Measurements from ENCODE around the gene SYNDIG1. TPM values are rescaled to one million over a fixed set of nuclear protein-coding genes. Genes with fewer than 3 reads are reported as not detected.

Gene SYNDIG1
- total RNA-seq, 2 donors from 2014 or later = 0.12 to 0.45 TPM

DNA sequence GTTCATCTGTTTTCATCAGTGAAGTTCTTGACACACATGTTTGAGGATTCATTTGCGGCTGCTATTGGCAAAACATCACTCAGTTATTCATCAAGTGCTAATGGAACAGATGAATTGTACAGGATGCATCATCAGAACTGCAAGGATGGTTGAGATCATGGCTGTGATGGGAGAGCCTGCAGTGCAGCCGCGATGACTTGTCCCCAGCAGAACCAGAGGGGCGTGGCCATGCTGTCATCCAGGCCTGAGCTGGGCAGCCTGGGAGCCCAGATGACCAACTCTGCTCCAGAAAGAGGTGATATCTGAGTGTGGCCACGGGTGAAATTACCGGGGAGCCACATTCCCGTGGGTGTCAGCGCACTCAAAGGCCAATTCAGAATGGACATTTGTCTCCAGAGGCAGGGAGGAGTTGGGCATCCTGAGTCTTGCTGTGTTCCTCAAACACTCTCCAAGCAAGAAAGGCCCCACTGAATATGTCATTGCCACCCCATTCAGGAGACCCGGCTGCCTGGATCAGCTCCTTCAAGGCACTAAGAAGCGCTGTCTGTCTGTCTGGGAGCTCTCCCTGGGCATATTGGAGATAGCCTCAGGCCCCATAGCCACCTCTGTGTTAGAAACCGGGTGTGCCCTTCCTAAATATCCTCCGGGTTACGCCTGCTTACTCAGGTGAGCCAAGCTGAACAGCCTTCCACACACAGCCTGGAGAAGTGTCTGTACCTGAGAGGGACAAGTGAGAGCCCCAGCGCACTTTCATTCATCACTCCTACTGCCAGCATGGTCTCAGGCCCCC is 66.7 kb downstream of the SYNDIG1 start:
- ATAC-seq = no peak
- intact Hi-C loops (cut with DNase I, micrococcal nuclease) = no loop called here
- DNase-seq = no peak

DNA sequence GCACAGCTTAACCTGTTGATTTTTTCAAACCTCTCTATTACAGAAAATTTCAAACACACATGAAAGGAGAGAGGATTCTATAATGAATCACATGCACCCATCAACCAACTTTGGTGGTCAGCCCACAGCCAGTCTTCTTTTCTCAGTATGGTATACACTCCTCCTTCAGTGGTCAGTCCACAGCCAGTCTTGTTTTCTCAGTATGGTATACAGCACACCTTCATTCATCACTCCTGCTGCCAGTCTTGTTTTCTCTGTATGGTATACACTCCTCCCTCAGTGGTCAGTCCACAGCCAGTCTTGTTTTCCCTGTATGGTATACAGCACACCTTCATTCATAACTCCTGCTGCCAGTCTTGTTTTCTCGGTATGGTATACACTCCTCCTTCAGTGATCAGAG is 67.8 kb downstream of the SYNDIG1 start:
- DNase-seq (no peak), ATAC-seq (no peak)
- intact Hi-C loops (cut with DNase I, micrococcal nuclease) = no loop called here

GRCh38 chr20:24542721-24543120 is 73.3 kb downstream of the SYNDIG1 start:
- DNase-seq (no peak), ATAC-seq (no peak)
- intact Hi-C loops (cut with DNase I, micrococcal nuclease) = no loop called here

DNA sequence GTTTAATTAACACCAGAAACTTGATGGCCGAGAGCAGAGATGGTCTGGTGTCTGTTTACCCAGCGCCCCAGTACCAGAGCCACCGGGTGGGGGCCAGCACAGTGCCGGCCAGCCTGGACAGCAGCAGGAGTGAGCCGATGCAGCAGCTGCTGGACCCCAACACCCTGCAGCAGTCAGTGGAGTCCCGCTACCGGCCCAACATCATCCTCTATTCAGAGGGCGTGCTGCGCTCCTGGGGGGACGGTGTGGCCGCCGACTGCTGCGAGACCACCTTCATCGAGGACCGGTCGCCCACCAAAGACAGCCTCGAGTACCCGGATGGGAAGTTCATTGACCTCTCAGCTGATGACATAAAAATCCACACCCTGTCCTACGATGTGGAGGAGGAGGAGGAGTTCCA is 73.7 kb downstream of the SYNDIG1 start:
- ATAC-seq (no peak), DNase-seq (no peak)
- intact Hi-C loops (cut with DNase I, micrococcal nuclease) = no loop called here

GRCh38 chr20:24543741-24544140 is 74.3 kb downstream of the SYNDIG1 start:
- intact Hi-C loops (cut with DNase I, micrococcal nuclease) = no loop called here
- DNase-seq = no peak
- ATAC-seq = no peak

DNA sequence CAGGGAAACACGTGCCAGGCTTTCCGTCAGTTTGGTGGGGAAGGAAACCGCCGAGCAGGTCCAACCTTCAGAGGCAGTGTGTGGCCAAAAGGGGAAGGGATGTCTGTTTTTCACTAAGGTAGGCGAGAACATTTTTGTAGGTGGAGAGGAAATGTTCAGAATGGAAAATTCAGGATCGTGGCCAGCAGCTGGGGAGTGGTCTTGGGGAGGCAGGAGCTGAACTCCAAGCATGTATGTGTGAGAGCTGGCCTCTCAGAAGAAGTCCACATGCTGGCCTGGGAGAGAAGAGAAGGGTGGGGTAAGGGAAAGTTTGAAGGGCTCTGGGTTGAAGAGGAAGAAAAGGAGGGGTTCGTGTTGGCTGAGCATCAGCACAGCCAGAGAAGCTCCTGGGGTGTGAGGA is 74.9 kb downstream of the SYNDIG1 start:
- no peak for ATAC-seq
- intact Hi-C loops (cut with DNase I, micrococcal nuclease) = no loop called here
- no peak for DNase-seq

- DNase-seq (no peak), ATAC-seq (no peak)
- intact Hi-C loops (cut with DNase I, micrococcal nuclease) = no loop called here
Measured at GRCh38 chr20:24545168-24545567, 75.7 kb downstream of the SYNDIG1 start.

- intact Hi-C loops (cut with DNase I, micrococcal nuclease) = no loop called here
- DNase-seq = no peak
- no peak for ATAC-seq
Measured at GRCh38 chr20:24546232-24546892, 76.9 kb downstream of the SYNDIG1 start.

DNA sequence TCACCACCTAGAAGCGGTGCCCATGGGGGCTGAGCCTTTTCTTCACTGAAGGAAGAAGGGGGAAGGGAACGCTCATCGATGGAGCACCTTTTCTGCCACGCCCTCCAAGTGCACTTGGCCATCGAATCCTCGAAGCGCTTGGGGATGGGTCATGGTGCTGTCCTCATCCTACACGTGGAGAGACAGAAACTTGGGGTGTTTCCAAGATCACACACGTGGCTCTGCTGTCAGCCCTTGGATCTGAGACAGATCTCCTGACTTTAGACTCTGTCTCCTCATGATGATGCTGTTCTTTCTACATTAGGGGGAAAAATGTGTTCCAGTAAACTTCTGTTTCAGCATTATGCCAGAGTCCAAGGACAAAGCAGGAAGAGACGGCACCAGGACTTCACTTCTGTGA is 78.5 kb downstream of the SYNDIG1 start:
- intact Hi-C loops (cut with DNase I, micrococcal nuclease) = no loop called here
- ATAC-seq = no peak

DNA sequence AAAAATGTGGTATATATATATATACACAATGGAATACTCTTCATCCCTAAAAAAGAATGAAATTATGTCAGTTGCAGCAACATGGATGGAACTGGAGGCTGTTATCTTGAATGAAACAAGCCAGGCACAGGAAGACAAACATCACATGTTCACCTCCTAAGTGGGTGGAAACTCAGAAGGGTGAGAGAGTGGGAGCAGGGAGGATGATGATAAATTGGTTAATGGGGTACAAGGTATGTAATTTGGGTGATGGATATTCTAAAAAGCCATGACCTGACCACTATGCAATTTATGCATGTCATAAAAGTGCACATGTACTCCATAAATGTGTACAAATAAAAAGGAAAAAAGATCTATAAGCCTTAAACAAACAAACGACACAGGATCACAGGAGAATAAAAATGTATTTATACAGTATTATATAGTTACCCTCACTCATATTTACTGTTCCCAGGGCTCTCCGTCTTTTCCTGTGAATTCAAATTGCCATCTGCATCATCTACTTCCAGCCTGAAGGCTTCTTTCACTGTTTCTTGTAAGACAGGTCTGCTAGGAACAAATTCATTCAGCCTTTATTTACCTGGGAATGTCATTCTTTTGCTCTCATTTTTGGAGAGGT is 89.8 kb downstream of the SYNDIG1 start:
- intact Hi-C loops (cut with DNase I, micrococcal nuclease) = no loop called here
- ATAC-seq (no peak), DNase-seq (no peak)

More for the DNA sequence above, 78.5 kb downstream of the SYNDIG1 start:
- DNase-seq = no peak

- ATAC-seq (no peak), DNase-seq (no peak)
- intact Hi-C loops (cut with DNase I, micrococcal nuclease) = no loop called here
Measured at GRCh38 chr20:24560571-24561491, 91.4 kb downstream of the SYNDIG1 start.

GRCh38 chr20:24565835-24566351 is 96.5 kb downstream of the SYNDIG1 start:
- ATAC-seq (no peak), DNase-seq (no peak)
- intact Hi-C loops (cut with DNase I, micrococcal nuclease) = no loop called here

DNA sequence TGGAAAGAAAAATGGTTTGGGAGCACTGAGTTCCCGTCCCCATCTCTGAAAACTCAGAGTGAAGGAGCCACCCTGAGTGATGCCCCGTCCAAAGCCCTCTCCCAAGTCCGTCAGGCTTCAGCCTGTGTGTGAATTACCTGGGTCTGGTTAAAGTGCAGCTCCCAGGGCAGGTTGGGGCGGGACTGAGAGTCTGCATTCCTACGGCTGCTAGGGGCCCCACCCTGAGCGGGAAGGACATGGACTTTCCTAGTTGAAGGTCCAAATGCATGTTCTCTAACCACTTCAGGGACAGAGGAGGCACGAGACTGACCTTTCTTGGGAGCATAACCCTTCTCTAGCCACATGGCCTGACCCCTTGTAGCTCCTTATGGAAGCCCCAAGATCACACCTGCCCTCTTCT is 97.2 kb downstream of the SYNDIG1 start:
- intact Hi-C loops (cut with DNase I, micrococcal nuclease) = no loop called here
- ATAC-seq = no peak
- DNase-seq = no peak

DNA sequence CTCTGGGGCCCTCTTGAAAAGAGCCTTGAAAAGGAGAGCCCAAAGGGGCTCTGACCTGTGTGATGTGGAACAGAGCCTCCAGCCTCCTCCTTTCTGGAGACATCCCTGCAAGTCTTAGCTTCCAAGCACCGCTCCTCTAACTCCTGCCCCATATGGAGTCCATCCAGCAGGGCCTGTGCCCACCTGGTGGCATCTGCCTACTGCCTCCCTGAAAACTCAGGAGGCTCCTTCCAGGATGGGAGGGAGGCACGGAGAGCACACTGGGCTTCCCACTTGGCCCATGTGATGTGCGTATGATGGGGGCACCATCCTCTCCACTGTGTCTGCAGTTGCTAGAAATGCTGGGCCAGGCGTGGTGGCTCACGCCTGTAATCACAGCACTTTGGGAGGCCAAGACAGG is 98.1 kb downstream of the SYNDIG1 start:
- ATAC-seq (no peak), DNase-seq (no peak)
- intact Hi-C loops (cut with DNase I, micrococcal nuclease) = no loop called here

DNA sequence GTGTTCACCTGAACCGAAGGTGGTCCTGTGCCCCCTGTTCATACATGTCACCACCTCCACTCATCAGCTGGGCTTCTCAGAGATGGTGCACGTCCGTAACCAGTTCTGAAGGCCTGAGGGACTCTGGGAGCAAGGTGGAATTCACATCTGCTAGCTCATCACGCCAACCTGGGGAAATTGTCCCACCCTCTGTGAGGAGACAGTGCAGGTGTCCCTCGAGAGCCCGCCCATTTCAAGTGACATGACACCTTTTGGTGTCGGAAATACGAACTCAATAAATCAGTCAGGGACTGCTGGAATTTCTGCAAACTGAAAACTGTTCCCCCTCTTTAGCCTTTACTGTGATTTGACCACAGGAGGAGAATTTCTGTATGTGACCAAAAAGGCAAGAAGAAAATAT is 99.4 kb downstream of the SYNDIG1 start:
- ATAC-seq = no peak
- intact Hi-C loops (cut with DNase I, micrococcal nuclease) = no loop called here
- no peak for DNase-seq

DNA sequence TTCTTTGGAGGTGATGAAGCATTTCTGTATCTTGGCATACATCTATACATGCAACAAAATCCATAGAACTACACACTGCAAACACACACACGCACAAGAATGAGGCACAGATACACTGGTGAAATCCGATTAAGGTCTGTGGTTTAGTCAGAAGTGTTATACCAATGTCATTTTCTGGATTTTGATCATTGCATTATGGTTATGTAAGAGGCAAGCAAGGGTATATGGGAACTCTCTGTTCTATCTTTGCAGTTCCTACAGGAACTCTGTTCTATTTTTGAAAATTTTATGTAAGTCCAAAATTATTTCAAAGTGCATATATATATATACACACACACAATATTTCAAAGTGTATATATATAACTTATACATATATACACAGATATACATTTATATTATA is 101.7 kb downstream of the SYNDIG1 start:
- intact Hi-C loops (cut with DNase I, micrococcal nuclease) = no loop called here
- no peak for ATAC-seq
- DNase-seq = no peak

DNA sequence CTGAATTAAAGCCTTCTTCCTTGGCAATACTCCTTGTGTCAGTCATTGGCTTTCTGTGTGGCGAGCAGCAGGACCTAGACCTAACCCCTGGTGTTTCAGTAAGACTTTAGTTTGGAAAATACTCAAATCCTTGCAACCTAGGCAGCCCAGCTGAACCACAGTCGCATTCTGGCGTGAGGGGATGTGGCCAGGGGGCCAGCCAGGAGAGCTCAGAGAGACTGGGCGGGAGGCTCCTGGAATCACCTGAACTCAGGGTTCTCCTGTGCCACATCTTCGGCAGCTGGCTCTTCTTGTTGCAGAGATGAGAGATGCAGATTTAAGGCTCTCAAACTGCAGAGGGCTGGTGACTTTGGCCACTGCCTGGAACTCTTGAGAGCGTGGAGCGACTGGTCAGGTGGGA is 102.7 kb downstream of the SYNDIG1 start:
- no peak for DNase-seq
- ATAC-seq = no peak
- intact Hi-C loops (cut with DNase I, micrococcal nuclease) = no loop called here

- intact Hi-C loops (cut with DNase I, micrococcal nuclease) = no loop called here
- ATAC-seq (no peak), DNase-seq (no peak)
Measured at GRCh38 chr20:24572862-24573261, 103.4 kb downstream of the SYNDIG1 start.

- ATAC-seq (no peak), DNase-seq (no peak)
- intact Hi-C loops (cut with DNase I, micrococcal nuclease) = no loop called here
Measured at GRCh38 chr20:24573557-24573956, 104.1 kb downstream of the SYNDIG1 start.

Data from left colon (tissue), 2 donors.